H9 (cell line): ENCODE data around the gene LAMC2. TPM values are rescaled to one million over a fixed set of nuclear protein-coding genes. Genes with fewer than 3 reads are reported as not detected.

Source experiments
- DNase-seq: peaks from one replicate; pipeline ENCODE4 v3.0.0-alpha.2; 2017
- H2AFZ ChIP-seq: one replicate; pipeline ENCODE4 v1.6.1; 2013; ENCODE audit warnings: mild to moderate bottlenecking, low read length, control low read depth, moderate library complexity
- H2AK5ac ChIP-seq: 2 replicates; pipeline ENCODE4 v1.6.1; 2013; ENCODE audit warnings: low read length, control low read depth, mixed read lengths; ENCODE audit not compliant: insufficient read length
- H2BK120ac ChIP-seq: one replicate; pipeline ENCODE4 v1.6.1; 2013; ENCODE audit warnings: low read depth, mild to moderate bottlenecking, low read length, control low read depth, inconsistent platforms; ENCODE audit not compliant: poor library complexity, severe bottlenecking
- H2BK12ac ChIP-seq: 2 replicates; pipeline ENCODE4 v1.6.1; 2013; ENCODE audit warnings: low read length, control low read depth, mixed read lengths, low read depth; ENCODE audit not compliant: insufficient read length
- H2BK15ac ChIP-seq: 2 replicates; pipeline ENCODE4 v1.6.1; 2013; ENCODE audit warnings: low read depth, low read length, control low read depth
- H2BK20ac ChIP-seq: one replicate; pipeline ENCODE4 v1.6.1; 2013; ENCODE audit warnings: low read depth, mild to moderate bottlenecking, low read length, control low read depth, inconsistent platforms; ENCODE audit not compliant: poor library complexity, severe bottlenecking
- H2BK5ac ChIP-seq: 2 replicates; pipeline ENCODE4 v1.6.1; 2013; ENCODE audit warnings: low read length, control low read depth, mixed read lengths; ENCODE audit not compliant: insufficient read length
- H3K14ac ChIP-seq: 2 replicates; pipeline ENCODE4 v1.6.1; 2013; ENCODE audit warnings: low read length, control low read depth; ENCODE audit not compliant: insufficient read depth
- H3K18ac ChIP-seq: 2 replicates; pipeline ENCODE4 v1.6.1; 2013; ENCODE audit warnings: low read depth, mild to moderate bottlenecking, mixed read lengths, low read length, control low read depth; ENCODE audit not compliant: insufficient read length
- H3K23ac ChIP-seq: 2 replicates; pipeline ENCODE4 v1.6.1; 2013; ENCODE audit warnings: low read length, control low read depth, mixed read lengths, low read depth; ENCODE audit not compliant: insufficient read length
- H3K23me2 ChIP-seq: 2 replicates; pipeline ENCODE4 v1.6.1; 2013; ENCODE audit warnings: low read depth, mild to moderate bottlenecking, mixed read lengths, low read length, control low read depth; ENCODE audit not compliant: insufficient read length, poor library complexity, severe bottlenecking
- H3K27ac ChIP-seq: 2 replicates; pipeline ENCODE4 v1.5.1; 2013; ENCODE audit warnings: low read length, control low read depth, mixed read lengths, low read depth; ENCODE audit not compliant: insufficient read length
- H3K27me3 ChIP-seq: 2 replicates; pipeline ENCODE4 v1.6.1; 2013; ENCODE audit warnings: low read length, control low read depth, inconsistent platforms; ENCODE audit not compliant: insufficient read depth
- H3K4ac ChIP-seq: 2 replicates; pipeline ENCODE4 v1.6.1; 2013; ENCODE audit warnings: low read depth, mild to moderate bottlenecking, control low read depth, inconsistent platforms, low read length, moderate library complexity
- H3K4me1 ChIP-seq: 2 replicates; pipeline ENCODE4 v1.6.1; 2013; ENCODE audit warnings: low read length, control low read depth, inconsistent platforms; ENCODE audit not compliant: insufficient read depth
- H3K4me2 ChIP-seq: 2 replicates; pipeline ENCODE4 v1.6.1; 2013; ENCODE audit warnings: low read length, control low read depth, mixed read lengths; ENCODE audit not compliant: insufficient read length, insufficient read depth
- H3K56ac ChIP-seq: 2 replicates; pipeline ENCODE4 v1.6.1; 2013; ENCODE audit warnings: low read depth, mild to moderate bottlenecking, mixed read lengths, low read length, control low read depth; ENCODE audit not compliant: insufficient read length
- H3K79me1 ChIP-seq: 2 replicates; pipeline ENCODE4 v1.6.1; 2013; ENCODE audit warnings: low read depth, mild to moderate bottlenecking, moderate library complexity, low read length, control low read depth, inconsistent platforms; ENCODE audit not compliant: insufficient read depth, poor library complexity, severe bottlenecking
- H3K79me2 ChIP-seq: 2 replicates; pipeline ENCODE4 v1.6.1; 2013; ENCODE audit warnings: low read length, control low read depth, inconsistent platforms; ENCODE audit not compliant: insufficient read depth
- H3K9ac ChIP-seq: 2 replicates; pipeline ENCODE4 v1.6.1; 2013; ENCODE audit warnings: low read length, control low read depth, mixed read lengths; ENCODE audit not compliant: insufficient read length; ENCODE audit errors: extremely low read depth
- H3K9me3 ChIP-seq: one replicate; pipeline ENCODE4 v1.6.1; 2013; ENCODE audit warnings: low read depth, low read length, inconsistent platforms; ENCODE audit not compliant: control insufficient read depth
- H3T11ph ChIP-seq: one replicate; pipeline ENCODE4 v1.6.1; 2013; ENCODE audit warnings: mild to moderate bottlenecking, low read length, control low read depth, inconsistent platforms
- H4K20me1 ChIP-seq: one replicate; pipeline ENCODE4 v1.6.1; 2013; ENCODE audit not compliant: control insufficient read depth, insufficient read length, insufficient read depth
- H4K5ac ChIP-seq: 2 replicates; pipeline ENCODE4 v1.6.1; 2013; ENCODE audit warnings: low read depth, mild to moderate bottlenecking, mixed read lengths, low read length, control low read depth; ENCODE audit not compliant: insufficient read length
- H4K8ac ChIP-seq: replicated peaks from 2 replicates; pipeline ENCODE4 v1.6.1; 2013; ENCODE audit warnings: low read length, control low read depth, mixed read lengths, low read depth; ENCODE audit not compliant: insufficient read length
- H4K91ac ChIP-seq: 2 replicates; pipeline ENCODE4 v1.6.1; 2013; ENCODE audit warnings: low read depth, mild to moderate bottlenecking, moderate library complexity, mixed read lengths, low read length, control low read depth; ENCODE audit not compliant: insufficient read length
- H3K27ac Mint-ChIP-seq, 3 experiments: 2 replicates in 2 of 3; 3 replicates in 1 of 3; pipeline ENCODE4 v1.8.0; 2020 to 2021; ENCODE audit warnings: mixed read lengths in 3 of 3, mild to moderate bottlenecking in 1 of 3, moderate library complexity in 1 of 3
- H3K27me3 Mint-ChIP-seq: 2 replicates; pipeline ENCODE4 v1.8.0; 2021; ENCODE audit warnings: low read depth, mild to moderate bottlenecking, moderate library complexity, mixed read lengths
- H3K36me3 Mint-ChIP-seq, 3 experiments: 2 replicates in 2 of 3; 3 replicates in 1 of 3; pipeline ENCODE4 v1.8.0; 2020 to 2021; ENCODE audit warnings: low read depth in 3 of 3, mixed read lengths in 3 of 3; ENCODE audit not compliant: insufficient read depth in 1 of 3
- H3K4me1 Mint-ChIP-seq, 2 experiments: 2 replicates each; pipeline ENCODE4 v1.8.0; 2020; ENCODE audit warnings: mixed read lengths in 2 of 2
- H3K4me3 Mint-ChIP-seq, 2 experiments: 2 replicates in 1 of 2; 3 replicates in 1 of 2; pipeline ENCODE4 v1.8.0; 2020 to 2021; ENCODE audit warnings: mild to moderate bottlenecking in 2 of 2, mixed read lengths in 2 of 2, moderate library complexity in 1 of 2
- H3K9me3 Mint-ChIP-seq, 2 experiments: 2 replicates in 1 of 2; 3 replicates in 1 of 2; pipeline ENCODE4 v1.8.0; 2020; ENCODE audit warnings: mild to moderate bottlenecking in 2 of 2, mixed read lengths in 2 of 2, moderate library complexity in 1 of 2
- CTCF ChIP-seq: fragments of 200-600 bp; sonication (generic); conservative IDR thresholded peaks from 3 replicates; pipeline ENCODE4 v1.8.0; 2021; ENCODE audit warnings: antibody characterized with exemption, mild to moderate bottlenecking
- WGBS: extraction: QIAGEN DNeasy Blood & Tissue Kit; methylation state at CpG from one replicate; pipeline ENCODE4 v1.1.7; 2013; ENCODE audit warnings: missing lambda C conversion rate, low lambda C conversion rate, mixed read lengths; ENCODE audit not compliant: insufficient read length; ENCODE audit errors: extremely low coverage; 5-methylcytosine and 5-hydroxymethylcytosine counted together
- total RNA-seq: library from RNA; stranded (reverse); gene quantifications from 2 replicates; pipeline ENCODE4 v1.2.1, GENCODE V29; 2021

Gene LAMC2
- total RNA-seq, 1 experiment from 2014 or later = 7.4 TPM

GRCh38 chr1:183245357-183245756 is 59.3 kb downstream of the LAMC2 start:
- no peak for DNase-seq
- no peaks in the 10 kb centered on the region for H3K27me3 ChIP-seq
- no peaks in the 10 kb centered on the region for H3K79me1 ChIP-seq
- no peak overlapping the region for H2BK15ac ChIP-seq
- WGBS = no CpG with 5 or more reads among the region's 3 CpGs
- H2BK20ac ChIP-seq = no peak overlapping the region
- no peak overlapping the region for H3K14ac ChIP-seq
- Mint-ChIP-seq H3K27ac (no peak overlapping the region), H3K36me3 (peaks cover 2 to 12% (median 10%) of the 10 kb centered on the region in 3 experiments; a peak in 5 of 7 replicates), H3K9me3 (peaks cover 0 to 2% of the 10 kb centered on the region in 2 experiments; a peak in 2 of 5 replicates), H3K4me3 (no peak overlapping the region), H3K27me3 (no peaks in the 10 kb centered on the region), H3K4me1 (peaks cover 3 to 12% of the 10 kb centered on the region in 2 experiments; a peak in 2 of 4 replicates)
- no peak overlapping the region for H3K27ac ChIP-seq
- H4K8ac ChIP-seq = no peak overlapping the region
- no peaks in the 10 kb centered on the region for H3K4me1 ChIP-seq
- no peak overlapping the region for H2AFZ ChIP-seq
- H3K9ac ChIP-seq = no peak overlapping the region
- H3T11ph ChIP-seq = no peak overlapping the region
- H3K18ac ChIP-seq = no peak overlapping the region
- H4K5ac ChIP-seq = no peak overlapping the region
- H3K4me2 ChIP-seq = no peak overlapping the region
- H3K9me3 ChIP-seq = no peaks in the 10 kb centered on the region
- H2BK5ac ChIP-seq = no peak overlapping the region
- H3K23ac ChIP-seq = no peak overlapping the region
- H3K23me2 ChIP-seq = no peaks in the 10 kb centered on the region
- TF ChIP-seq CTCF = no peak
- H3K4ac ChIP-seq = no peak overlapping the region
- H3K56ac ChIP-seq = no peak overlapping the region
- no peak overlapping the region for H2BK120ac ChIP-seq
- H2AK5ac ChIP-seq = no peak overlapping the region
- no peak overlapping the region for H2BK12ac ChIP-seq
- H4K91ac ChIP-seq = no peak overlapping the region
- no peaks in the 10 kb centered on the region for H4K20me1 ChIP-seq
- H3K79me2 ChIP-seq = no peaks in the 10 kb centered on the region
